GM18526 (cell line): Measurements from ENCODE around the gene ADAM33.

Experiments used
- POLR2A ChIP-seq: IDR thresholded peaks from 3 replicates; pipeline ENCODE4 v1.6.1; 2011; ENCODE audit not compliant: insufficient read length; ENCODE audit errors: extremely low read depth

ADAM33 gene

GRCh38 chr20:3681931-3682781 is at the start of gene ADAM33:
Gene ADAM33, minus strand, starts transcription at chr20:3682010. Its CDS starts 6 bp downstream, at chr20:3682004.
- no peak for TF ChIP-seq POLR2A

GRCh38 chr20:3730803-3731672 is 49.2 kb upstream of the ADAM33 start:
- TF ChIP-seq POLR2A: no peak

GRCh38 chr20:3729811-3730540 is 48.2 kb upstream of the ADAM33 start:
- no peak for TF ChIP-seq POLR2A

GRCh38 chr20:3729378-3729777 is 47.6 kb upstream of the ADAM33 start:
- no peak for TF ChIP-seq POLR2A

- no peak for TF ChIP-seq POLR2A
Measured at GRCh38 chr20:3728876-3729275, 47.1 kb upstream of the ADAM33 start.

DNA sequence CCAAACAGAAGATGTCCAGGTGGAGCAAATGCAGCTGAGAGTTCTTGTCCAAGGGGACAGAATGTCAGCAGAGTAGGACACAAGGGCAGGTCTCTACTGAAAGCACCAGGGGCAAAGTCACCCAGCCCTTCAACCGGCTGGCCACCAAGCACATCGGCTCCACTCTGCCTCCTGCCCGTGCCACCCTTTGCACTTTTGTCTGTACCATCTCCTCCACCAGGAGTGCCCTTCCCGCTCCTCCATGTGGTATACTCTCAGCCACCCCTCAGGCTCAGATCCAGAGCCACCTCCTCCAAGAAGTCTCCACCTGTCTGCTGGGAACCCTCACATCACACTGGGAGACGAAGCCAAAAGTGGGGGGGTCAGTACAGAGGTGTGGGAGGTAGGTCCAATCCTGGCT is 46.5 kb upstream of the ADAM33 start:
- TF ChIP-seq POLR2A: no peak

DNA sequence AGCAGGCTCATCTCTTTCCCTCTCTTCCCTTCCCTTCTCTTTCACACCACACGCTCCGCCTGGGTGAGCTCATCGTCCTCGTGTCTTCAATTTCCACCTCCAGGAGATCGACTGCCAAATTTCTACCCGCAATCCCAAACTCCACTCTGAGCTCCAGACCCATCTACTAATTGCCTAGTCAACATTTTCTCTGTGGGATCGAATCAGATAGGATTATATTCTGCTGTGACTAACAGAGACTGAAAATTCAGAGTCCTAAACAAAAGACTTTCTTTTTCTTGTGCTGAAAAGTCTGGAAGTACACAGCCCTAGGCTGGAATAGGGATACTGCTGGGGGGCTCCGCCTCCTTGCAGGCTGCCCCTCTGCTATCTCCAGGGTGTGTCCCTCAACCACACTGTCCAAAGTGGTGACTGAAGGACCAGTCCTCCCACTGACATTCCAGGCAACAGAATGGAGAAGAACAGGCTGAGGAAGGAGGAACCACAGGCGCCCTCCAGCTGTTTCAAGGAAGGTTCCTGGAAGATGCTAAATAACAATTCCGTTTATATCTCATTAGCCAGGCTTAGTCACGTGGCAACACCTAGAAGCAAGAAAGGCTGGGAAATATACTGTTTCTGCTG is 45.7 kb upstream of the ADAM33 start:
- no peak for TF ChIP-seq POLR2A

DNA sequence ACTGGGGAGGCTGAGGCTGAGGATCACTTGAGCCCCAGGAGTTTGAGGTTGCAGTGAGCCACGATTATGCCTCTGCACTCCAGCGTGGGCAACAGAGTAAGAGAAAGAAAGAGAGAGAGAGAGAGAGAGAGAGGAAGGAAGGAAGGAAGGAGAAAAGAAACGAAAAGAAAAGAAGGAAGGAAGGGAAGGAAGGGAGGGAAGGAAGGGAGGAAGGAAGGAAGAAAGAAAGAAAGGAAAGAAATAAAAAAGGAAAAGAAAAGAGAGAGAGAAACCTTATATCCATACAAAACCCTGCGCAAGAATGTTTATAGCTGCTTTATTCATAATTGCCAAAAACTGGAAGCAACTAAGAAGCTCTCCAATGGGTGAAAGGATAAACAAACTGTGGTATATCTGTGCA is 42.5 kb upstream of the ADAM33 start:
- TF ChIP-seq POLR2A: no peak

DNA sequence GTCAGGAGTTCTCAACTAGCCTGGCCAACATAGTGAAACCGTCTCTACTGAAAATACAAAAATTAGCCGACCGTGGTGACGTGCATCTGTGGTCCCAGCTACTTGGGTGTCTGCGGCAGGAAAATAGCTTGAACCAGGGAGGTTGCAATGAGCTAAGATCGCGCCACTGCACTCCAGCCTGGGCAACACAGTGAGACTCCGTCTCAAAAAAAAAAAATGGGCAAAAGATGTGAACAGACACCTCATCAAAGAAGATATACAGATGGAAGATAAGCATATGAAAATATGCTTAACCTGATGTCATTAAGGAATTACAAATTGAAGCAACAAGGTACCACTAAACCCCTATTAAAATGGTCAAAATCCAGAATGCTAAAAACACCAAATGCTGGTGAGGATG is 41.5 kb upstream of the ADAM33 start:
- TF ChIP-seq POLR2A: no peak

GRCh38 chr20:3721912-3722311 is 40.1 kb upstream of the ADAM33 start:
- no peak for TF ChIP-seq POLR2A

DNA sequence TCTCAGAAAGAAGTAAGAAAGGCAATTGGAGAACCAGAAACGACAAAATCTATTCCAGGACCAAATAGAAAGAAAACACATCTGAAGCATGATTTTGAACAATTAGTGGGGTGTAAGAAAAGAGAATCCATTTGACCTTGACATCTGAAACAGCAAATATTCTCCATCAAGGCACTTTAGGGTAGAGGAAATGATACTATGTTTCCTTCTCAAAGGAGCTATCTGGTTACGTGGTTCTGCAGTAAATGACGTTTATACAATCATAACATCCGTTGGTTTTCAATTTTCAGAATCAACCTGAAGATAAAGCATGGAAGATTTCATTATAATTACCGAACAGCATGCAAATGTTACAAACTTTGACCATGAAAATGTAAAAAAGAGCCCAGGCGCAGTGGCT is 38.8 kb upstream of the ADAM33 start:
- TF ChIP-seq POLR2A: no peak

- TF ChIP-seq POLR2A: no peak
Measured at GRCh38 chr20:3720068-3720467, 38.3 kb upstream of the ADAM33 start.

- no peak for TF ChIP-seq POLR2A
Measured at GRCh38 chr20:3719046-3719445, 37.2 kb upstream of the ADAM33 start.

GRCh38 chr20:3716195-3716834 is 34.5 kb upstream of the ADAM33 start:
- no peak for TF ChIP-seq POLR2A

GRCh38 chr20:3714092-3714491 is 32.3 kb upstream of the ADAM33 start:
- no peak for TF ChIP-seq POLR2A

- no peak for TF ChIP-seq POLR2A
Measured at GRCh38 chr20:3712279-3712873, 30.6 kb upstream of the ADAM33 start, which contains the start of gene SIGLEC1. Gene SIGLEC1, minus strand, starts transcription at chr20:3712600. Its CDS starts 5,472 bp downstream, at chr20:3707128.
